Cardiac fibroblast (primary cell): Measurements from ENCODE around the gene SYT12.

ENCODE experiments used
- DNase-seq, 2 donors: peaks; one replicate each; pipeline versions ENCODE4 v3.0.0 to v3.0.0-alpha.2; 2010; ENCODE audit warnings: low read depth in 2 of 2
- H3K4me3 ChIP-seq, 2 donors: replicated peaks in 1 of 2; 1 replicate in 1 of 2; 2 replicates in 1 of 2; pipeline ENCODE4 v1.5.1; 2011; ENCODE audit warnings: low read depth in 2 of 2, low read length in 2 of 2, mild to moderate bottlenecking in 2 of 2, moderate library complexity in 1 of 2
- TF ChIP-seq, protein P1 (sequence below): IDR thresholded peaks from one replicate; pipeline ENCODE4 v1.5.1; 2011; ENCODE audit warnings: low read depth, mild to moderate bottlenecking, low read length, inconsistent platforms

SYT12 gene

GRCh38 chr11:67073908-67074307 is 51.0 kb downstream of the SYT12 start:
- DNase-seq: no peak
- TF ChIP-seq, protein P1, sequence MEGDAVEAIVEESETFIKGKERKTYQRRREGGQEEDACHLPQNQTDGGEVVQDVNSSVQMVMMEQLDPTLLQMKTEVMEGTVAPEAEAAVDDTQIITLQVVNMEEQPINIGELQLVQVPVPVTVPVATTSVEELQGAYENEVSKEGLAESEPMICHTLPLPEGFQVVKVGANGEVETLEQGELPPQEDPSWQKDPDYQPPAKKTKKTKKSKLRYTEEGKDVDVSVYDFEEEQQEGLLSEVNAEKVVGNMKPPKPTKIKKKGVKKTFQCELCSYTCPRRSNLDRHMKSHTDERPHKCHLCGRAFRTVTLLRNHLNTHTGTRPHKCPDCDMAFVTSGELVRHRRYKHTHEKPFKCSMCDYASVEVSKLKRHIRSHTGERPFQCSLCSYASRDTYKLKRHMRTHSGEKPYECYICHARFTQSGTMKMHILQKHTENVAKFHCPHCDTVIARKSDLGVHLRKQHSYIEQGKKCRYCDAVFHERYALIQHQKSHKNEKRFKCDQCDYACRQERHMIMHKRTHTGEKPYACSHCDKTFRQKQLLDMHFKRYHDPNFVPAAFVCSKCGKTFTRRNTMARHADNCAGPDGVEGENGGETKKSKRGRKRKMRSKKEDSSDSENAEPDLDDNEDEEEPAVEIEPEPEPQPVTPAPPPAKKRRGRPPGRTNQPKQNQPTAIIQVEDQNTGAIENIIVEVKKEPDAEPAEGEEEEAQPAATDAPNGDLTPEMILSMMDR: no peak
- no peak overlapping the region for H3K4me3 ChIP-seq

GRCh38 chr11:67076202-67076601 is 53.3 kb downstream of the SYT12 start:
- TF ChIP-seq, protein P1: no peak
- no peak for DNase-seq
- no peak overlapping the region for H3K4me3 ChIP-seq

DNA sequence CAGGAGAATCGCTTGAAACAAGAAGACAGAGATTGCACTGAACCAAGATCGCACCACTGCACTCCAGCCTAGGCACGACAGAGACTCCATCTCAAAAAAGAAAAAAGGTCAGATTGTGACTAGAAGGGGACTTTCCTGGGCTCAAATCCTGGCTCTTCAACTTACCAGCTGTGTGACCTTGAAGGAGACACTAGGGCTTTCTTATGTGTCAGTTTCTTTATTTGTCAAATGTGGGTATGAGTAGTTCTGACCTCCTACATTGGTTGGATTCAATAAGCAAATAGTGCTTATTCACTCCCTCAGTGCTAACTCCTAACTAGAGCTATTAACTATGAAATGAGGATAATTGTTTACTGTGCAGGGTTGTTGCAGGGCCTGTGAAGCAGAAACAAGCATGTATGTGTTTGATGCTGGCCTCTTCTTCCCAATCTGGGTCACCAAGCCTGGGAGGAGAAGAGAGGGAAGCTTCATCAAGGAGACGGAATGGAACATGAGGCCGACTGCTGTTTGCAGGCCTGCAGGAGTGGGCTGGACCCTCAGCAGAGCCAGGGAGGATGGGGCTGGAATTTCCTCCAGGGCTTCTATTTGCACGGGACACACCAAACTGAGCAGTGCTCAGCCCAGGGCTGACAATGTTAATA is 56.3 kb downstream of the SYT12 start:
- H3K4me3 ChIP-seq: no peak overlapping the region
- no peak for DNase-seq

DNA sequence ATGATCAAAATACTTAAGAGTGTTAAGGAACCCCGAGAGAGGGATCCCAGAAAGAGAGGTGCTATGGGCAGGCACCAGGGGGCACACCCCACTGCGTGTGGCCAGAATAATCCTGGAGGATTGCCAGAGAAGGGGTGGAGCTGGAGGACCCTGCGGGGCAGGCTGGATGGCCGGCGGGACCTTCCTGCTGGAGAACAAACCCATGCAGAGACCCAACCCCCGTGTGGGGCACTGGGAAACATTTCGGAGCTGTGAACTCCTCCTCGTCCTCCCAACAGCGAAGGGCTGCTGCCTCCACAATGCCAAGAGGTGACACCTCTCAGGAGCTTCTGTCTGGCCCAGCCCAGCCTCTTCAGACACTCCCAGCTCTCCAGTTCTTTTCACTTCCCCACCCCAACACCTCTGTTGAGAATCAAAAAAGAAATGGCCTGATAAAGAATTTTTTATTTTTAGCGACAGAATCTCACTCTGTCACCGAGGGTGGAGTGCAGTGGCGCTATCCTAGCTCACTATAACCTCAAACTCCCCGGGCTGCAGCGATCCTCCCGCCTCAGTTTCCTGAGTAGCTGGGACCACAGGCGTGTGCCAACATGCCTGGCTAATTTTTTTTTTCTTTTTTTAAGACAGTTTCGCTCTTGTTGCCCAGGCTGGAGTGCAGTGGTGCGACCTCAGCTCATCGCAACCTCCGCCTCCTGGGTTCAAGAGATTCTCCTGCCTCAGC is 59.3 kb downstream of the SYT12 start:
- peak in 1 of 2 donors; percentile 25 for DNase-seq
- TF ChIP-seq, protein P1: no peak
- no peak overlapping the region for H3K4me3 ChIP-seq

More for the DNA sequence above, 56.3 kb downstream of the SYT12 start:
- TF ChIP-seq, protein P1: no peak

- TF ChIP-seq, protein P1: no peak
- DNase-seq: no peak
Observed at GRCh38 chr11:67083786-67084366, 60.9 kb downstream of the SYT12 start.

GRCh38 chr11:67085617-67086016 is 62.7 kb downstream of the SYT12 start:
- no peak overlapping the region for H3K4me3 ChIP-seq
- TF ChIP-seq, protein P1: no peak
- DNase-seq: no peak

More at GRCh38 chr11:67083786-67084366, 60.9 kb downstream of the SYT12 start:
- no peak overlapping the region for H3K4me3 ChIP-seq
